ENCODE results near the gene CKAP4.
A peak's percentile ranks its signal among the peaks of the same experiment; 100 is the strongest.

The CKAP4 gene

DNA sequence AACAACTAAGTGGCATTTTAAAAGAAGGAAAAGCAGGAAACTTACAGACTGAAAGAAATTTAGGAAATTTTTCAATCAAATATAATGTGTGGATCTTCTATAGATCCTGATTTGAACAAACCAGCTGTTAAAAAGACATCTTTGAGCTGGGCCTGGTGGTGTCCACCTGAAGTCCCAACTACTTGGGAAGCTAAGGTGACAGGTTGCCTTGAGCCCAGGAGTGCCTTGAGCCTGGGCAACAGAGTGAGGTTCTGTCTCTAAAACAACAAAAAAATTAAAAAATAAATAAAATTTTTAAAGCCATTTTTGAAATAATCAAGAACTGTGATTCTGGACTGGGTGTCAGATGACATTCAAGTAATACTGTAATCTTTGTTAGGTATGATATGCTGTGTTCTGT lies 7.0 kb downstream of the CKAP4 start:
- DNase-seq (ENCODE audit: low read depth in 3 of 3), result no peak

DNA sequence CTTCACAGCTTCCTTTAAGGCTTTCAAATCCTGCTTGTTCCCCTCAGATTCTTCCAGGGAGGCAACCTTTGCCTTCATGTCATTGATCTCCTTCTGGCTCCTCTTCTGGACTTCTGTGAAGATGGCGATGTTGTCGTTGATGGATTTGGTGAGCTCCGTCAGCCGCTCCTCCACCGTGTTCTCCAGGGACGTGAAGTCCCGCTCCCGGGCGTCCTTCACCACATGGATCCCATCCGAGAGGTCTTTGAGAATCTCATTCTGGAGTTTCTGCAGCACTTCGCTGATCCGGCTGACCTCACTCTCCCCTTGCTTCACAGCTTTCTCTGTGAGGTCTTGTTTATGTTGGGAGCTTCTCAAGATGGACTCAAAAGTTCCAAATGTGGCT lies 7.9 kb downstream of the CKAP4 start:
- no peak for DNase-seq (ENCODE audit: low read depth in 3 of 3)

DNA sequence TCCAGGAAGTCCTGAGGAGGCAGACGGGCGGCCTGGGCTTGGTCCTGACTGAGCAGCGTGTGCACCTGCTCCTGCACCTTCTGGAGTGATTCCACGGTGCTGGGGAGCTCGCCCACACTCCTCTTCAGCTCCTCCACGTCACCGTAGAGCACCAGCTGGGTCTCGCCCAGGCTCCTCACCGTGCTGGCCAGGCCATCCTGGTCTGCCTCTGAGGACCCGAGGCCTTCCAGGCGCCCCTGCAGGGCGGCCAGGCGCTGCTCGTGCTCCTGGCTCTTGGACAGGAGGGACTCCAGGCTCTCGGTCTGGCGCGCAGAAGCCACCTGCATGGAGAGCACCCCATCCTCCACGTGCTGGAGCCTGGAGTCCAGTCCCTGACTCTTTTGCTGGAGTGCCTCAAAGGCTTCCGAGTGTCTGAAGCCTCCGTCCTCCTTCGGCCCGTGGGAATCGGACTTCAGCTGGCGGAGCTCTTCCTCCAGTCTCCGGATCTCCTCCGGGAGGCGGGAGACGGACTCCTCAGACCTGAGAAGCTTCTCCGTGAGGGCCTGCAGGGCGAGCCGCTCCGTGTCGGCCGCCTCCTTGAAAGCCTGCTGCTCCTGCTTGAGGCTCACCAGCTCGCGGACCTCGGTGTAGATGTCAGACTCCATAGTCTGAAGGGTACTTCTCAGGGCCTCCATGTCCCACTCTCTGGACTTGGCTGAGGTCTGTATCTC lies 8.4 kb downstream of the CKAP4 start:
- DNase-seq (ENCODE audit: low read depth in 3 of 3), result no peak

DNA sequence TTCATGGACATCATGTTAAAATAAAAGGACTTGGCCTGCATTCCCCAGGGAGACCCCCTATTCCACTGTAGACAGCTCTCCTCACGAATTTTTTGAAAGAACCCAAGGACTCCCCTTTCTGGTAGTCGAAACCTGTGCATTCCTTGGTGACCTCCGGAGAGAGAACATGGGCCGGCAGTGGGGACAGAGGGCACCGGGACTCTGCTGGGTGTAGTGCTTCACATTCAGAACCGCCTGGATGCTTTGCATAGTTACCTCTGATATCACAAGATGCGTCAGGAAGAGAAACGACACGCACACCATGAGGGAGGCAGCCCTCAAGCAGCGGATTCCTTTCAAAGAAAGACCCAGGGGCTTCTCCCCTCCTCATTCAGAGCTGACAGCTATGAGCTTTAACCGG lies 9.7 kb downstream of the CKAP4 start:
- no peak for DNase-seq (ENCODE audit: low read depth in 3 of 3)

DNA sequence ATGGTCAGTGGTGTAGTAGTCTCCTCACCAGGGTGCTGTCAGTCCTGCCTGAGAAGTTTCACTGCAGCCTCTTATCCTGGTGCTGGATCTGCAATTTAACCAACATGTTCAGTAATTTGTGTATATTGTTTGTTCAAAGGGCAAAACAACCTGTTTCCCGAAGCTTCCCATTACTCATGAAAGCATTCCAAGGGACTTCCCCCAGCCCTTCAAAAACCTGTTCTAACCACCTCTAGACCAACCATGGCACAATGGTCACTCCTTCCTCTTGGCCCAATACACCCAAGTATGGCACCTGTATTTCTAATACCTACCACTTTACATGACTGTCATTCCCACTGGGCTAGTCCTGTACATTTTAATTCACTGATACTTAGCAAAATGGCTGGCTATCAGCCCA lies 12.1 kb downstream of the CKAP4 start:
- no peak for DNase-seq (ENCODE audit: low read depth in 3 of 3)

DNA sequence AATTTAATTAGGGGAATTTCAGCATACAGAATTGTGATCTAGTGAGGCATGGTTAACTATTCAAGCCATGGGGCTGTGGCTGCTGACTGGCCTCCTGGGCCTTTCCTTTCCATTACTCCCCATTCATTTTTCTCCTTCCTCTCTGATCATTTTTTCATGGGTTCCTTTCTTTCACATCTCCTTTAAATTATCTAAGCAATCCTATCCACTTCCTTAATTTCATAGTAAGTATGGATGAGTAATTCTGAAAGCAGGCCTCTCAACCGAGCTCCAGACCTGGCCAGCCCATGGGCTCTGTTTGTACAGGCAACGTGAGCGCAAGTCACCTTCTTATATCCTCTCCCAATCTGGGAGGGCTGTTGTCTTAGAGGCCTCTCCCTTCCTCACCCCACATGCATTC lies 13.4 kb downstream of the CKAP4 start:
- DNase-seq (ENCODE audit: low read depth in 3 of 3), result no peak

DNA sequence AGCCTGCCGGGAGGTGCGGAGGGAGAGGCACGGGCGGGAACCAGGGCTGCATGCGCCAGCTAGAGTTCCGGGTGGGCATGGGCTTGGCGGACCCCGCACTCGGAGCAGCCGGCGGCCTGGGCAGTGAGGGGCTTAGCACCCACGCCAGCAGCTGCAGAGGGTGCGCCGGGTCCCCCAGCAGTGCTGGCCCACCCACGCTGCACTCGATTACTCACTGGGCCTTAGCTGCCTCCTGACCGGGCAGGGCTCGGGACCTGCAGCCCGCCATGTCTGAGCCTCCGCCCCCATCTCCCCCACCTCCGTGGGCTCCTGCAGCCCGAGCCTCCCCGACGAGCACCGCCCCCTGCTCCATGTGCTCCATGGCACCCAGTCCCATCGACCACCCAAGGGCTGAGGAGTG lies 14.8 kb downstream of the CKAP4 start:
- DNase-seq (ENCODE audit: low read depth in 3 of 3), result no peak

DNA sequence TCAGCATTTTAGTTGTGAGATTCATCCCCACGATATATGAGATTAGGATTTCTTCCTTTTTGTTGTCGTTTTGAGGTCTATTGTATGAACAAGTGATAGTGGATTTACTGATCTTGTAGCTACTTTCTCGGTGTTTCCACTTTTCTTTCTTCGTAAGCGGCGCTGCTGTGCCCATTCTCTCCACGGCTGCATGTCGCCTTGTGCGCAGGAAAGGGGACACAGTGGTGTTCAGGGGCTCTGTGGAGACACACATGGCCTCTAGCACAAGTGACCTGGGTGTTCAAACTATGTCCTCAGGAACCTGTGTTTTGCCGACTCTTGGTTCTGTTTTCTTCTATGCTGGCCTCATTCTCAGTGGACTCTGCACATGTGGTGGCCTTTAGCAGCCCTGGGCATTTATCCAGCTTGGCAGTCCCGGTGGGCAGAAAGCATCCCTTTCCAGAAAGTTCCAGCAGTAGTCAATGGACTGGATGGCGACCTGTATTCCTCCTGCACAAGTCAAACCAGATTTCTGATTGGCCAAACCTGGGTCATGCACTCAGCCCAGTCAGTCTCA lies 18.7 kb downstream of the CKAP4 start:
- no peak for DNase-seq (ENCODE audit: low read depth in 3 of 3)

DNA sequence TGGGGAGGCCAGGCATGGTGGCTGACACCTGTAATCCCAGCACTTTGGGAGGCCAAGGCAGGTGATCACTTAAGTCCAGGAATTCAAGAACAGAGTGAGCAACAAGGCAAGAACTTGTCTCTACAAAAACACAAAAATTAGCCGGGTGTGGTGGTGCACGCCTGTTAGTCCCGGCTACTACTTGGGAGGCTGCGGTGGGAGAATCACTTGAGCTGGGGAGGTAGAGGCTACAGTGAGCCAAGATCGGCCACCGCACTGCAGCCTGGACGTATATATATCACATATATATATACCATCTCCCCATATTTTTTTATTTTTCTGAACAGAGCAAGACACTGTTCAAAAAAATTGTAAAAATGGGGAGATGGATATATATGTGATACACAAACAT lies 19.5 kb downstream of the CKAP4 start:
- DNase-seq (ENCODE audit: low read depth in 3 of 3), result no peak

DNA sequence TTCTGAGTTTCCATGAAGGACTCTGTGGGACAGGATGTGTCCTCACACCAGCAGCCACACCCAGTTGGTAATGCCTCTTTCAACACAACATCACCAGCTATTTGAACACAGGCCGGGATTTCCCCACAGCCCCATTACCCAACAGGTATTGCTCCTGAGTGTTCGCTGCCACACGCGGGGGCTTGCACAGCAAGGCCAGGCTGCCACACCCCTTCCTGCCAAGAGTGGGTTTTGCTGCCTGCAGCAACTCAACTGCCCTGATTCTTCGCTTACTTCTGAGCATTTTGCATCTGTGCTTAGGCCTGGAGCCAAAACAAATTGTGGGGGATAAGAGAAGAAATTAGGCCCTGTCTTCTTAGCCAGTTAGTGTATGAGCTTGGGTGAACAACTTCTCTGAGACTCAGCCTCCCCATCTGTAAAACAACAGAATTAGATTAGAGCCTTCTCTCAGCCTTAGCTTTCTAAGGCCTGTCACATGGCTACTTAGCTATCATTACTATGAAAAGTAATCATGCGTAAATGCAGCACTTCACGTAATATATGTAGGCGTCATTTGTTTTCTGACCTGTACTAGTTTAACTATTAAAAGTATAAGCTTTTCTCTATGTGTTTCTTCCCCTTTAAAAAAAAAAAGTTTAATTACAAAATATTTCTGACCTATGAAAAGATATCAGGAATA lies 20.0 kb downstream of the CKAP4 start:
- DNase-seq (ENCODE audit: low read depth in 3 of 3), result peak in 2 of 3 experiments; percentile 39

DNA sequence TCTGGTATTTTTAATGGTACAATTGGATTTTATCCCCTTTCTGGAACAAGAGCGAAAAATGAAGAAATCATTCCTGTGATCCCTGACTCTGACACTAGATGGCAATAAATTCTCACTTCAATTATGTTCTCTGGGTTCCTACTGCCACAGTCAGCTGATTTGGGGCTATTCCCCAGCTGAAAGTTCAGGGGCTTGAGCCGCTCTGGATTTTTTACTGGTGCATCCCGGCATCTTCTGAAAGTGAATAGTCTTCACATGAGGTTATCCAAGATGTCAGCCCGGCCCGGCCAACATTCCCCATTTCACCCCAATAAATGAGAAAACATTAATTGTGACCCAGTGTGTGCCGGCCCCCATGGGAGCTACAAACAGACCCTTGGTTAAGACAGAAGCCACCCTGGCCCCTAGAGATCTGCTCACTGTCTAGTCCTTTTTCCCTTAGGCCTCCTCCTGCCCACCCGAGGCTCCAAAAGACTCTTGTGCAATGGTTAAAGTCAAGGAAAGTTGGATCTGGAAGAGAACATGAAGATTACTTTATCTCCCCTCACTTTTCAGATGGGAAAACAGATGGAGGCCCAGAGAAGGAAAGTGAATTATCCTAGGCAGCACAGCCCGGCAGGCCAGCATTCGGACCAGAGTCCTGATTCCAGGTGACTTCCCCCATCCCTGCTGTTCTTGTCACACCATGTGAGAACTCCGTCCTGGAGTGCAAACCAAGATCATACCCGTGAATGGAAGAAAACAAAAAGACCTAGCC lies 20.8 kb downstream of the CKAP4 start:
- DNase-seq (ENCODE audit: low read depth in 3 of 3), result no peak

DNA sequence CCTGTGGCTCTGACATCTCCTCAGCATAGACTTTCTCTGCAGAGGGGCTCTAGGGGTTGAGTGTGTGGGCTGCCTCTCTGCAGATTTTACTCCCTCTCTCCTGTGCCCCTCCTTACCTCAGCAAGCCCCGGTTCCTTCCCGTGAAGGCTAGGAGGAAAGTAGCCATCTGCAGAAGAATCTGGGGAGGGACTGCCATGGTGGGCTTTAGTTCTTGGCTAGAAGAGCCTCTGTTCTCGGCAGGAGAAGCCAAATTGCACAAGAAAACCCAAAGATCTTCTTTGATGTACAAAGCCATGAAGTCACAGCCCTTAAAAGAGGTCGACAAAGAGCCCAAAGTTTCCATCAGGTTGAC lies 23.5 kb downstream of the CKAP4 start:
- no peak for DNase-seq (ENCODE audit: low read depth in 3 of 3)

DNA sequence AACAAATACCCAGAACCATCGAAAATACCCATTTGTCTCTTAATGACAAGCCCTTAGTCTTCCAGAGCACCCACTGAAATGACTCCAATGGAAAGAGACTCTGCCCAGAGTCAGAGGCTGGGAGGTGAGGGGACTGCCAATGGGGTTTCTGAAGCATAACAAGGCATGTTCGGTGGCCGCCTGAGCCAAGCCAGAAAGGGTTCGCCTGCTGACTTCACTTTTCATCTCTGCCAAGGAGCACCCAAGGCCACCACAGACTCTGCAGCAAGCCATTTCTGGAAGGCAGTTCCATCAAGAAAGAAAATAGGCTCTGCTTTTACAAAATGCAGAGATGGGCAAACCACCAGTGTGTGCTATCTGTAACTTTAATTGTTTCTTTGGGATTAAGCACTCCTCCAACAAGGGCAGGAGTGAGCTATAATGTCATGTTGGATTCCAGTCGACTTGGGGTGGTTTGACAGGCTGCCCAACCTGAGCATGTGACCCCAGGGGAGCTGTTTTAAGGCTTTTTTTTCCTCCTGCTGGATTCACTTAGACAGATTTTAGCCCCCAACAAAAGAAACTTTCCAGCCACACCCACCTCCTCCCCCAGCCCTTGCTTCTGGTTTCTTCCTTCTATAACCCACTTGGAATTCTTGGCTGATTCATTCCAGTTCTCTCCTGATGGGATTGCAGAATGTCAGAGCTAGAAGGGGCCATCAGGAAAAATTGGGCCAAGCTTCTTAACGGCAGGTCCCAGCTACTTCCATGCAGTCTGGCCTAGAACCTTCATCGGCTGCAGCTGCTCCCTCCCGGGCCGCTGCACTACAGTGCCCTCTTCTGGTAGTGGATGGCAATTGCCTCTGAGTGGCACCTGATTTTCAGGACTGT lies 24.1 kb downstream of the CKAP4 start:
- DNase-seq (ENCODE audit: low read depth in 3 of 3), result peak in 2 of 3 experiments; percentile 42 to 58

DNA sequence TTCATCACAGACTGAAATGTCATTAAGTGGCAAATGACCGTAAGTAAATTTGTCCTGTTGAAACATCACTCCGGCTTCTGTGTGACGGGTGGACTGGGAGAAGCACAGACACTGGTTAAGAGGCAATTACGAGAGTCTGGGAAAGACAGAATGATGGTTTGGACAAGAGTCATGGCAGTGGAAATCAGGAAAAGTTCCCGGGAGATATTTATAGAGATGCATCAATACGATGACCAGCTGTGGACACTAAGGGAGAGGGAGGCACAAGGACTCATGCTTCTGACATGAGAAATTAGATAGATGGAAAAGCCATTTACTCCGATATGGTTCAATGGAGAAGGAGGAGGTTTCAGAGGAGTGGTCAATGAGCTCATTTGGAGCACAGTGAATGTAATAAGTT lies 27.3 kb downstream of the CKAP4 start:
- no peak for DNase-seq (ENCODE audit: low read depth in 3 of 3)

DNA sequence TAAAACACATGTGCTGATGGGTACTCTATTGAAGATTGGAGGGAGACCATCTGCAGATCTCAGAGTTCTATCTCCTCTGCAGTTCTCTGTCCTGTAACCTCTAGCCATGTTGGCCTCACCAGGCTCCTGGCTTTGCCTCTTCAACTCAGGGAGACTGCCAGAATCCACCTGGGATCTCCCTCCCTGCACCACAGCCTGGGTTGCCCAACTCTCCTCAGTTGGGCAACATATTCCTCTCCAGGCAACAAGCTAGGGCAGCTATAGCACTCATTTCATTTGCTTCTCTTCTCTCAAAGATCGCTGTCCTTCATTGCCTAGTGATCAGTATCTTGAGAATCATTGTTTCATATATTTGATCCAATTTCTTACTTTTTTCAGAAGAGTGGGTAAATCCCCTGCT lies 28.8 kb downstream of the CKAP4 start:
- no peak for DNase-seq (ENCODE audit: low read depth in 3 of 3)

DNA sequence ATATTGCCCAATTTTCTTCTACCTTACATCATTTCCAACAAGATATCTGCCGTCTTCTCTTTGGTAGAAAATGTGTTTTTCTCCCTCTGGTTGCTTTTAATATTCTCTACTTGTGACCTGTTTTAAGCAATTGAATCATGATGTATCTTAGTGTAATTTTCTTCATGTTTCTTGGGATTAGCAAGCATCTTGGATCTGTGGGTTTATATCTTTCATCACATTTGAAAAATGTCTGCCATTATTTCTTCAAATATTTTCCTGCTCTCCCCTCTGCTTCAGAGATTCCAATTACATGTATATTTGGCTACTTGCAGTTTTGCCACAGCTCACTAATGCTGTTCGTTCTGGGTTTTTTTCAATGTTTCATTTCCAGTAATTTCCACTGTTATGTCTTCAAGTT lies 30.1 kb downstream of the CKAP4 start:
- DNase-seq (ENCODE audit: low read depth in 3 of 3), result no peak

DNA sequence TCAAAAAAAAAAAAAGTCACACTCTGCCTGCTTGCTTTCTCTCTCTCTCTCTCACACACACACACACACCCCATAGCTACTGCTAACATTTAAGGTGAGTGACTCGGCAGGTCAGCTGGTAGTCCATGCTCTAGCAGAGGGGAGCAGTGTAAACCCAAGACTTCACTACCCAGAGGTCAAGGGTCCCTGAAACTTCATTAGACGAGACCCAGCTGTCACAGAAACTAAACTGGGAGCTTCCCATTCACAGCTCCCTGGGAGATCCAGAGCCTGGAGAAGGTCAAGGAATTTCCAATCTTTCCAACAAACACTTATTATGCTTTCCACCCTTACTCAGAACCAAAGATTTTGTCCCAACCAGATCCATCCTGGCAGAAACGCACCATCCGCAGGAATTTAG lies 33.2 kb downstream of the CKAP4 start:
- DNase-seq (ENCODE audit: low read depth in 3 of 3), result no peak

DNA sequence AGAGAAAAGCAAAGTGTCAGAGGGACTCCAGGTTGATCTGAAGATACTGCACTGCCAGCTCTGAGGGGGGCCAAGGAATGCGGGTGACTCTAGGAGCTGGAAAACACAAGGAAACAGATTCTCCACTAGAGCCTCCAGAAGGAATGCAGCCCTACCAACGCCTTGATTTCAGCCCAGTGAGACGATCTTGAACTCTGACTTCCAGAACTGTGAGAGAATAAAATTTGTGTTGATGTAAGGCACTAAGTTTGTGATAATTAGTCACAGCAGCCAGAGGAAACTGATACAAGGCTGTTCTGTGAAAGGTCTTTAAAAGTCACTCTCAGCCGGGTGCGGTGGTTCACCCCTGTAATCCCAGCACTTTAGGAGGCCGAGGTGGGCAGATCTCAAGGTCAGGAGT lies 34.2 kb downstream of the CKAP4 start:
- DNase-seq (ENCODE audit: low read depth in 3 of 3), result no peak

DNA sequence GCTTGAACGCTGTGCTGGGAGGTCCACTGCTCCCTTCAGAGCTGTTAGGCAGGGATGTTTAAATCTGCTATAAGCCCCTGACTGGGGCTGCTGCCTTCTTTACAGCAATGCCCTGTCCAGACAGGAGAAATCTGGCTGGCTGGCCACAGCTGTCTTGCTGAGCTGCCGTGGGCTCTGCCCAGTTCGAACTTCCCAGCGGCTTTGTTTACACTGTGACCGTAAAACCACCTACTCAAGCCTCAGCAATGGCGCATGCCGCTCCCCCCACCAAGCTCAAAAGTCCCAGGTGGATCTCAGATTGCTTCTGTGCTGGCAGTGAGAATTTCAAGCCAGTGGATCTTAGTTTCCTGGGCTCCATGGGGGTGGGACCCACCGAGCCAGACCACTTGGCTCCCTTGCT lies 35.8 kb downstream of the CKAP4 start:
- no peak for DNase-seq (ENCODE audit: low read depth in 3 of 3)

DNA sequence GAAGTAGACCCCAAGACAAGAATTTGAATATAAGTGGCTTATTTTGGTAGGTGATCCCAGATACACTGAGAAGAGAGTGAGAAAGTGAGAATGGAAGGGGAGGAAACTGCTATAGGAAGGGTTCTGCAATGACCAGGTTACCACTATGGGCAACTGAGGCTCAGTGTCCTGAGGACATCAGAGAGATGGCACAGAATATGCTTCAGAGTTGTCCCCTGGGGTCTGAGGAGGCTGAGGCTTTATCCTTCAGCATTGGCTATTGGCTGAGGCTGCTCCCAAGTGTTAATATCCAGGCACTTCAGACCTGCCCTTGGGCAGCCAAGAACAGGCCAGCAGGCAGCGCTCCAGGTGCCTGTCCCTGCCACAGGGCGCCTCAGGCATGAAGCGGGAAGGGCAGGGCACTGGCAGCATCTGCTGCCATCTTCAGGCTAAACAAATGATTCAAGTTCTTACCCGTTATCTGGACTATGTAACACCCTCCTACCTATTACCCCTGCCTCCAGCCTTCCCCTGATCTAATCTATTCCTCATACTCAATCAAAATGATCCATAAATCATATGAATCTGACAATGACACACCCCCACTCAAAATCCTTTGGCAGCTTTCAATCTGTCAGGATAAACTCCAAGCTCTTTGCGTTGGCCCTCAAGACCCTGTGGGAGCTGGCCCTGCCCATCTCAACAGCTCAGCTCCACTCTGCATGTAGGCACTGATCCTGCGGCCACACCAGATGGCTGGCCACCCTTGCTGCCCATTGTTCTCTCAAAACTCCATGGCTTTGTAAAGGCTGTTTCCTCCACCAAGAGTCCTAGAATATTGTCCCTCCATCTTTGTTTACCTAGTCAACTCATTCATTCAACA lies 42.4 kb downstream of the CKAP4 start:
- no peak for DNase-seq (ENCODE audit: low read depth in 3 of 3)

DNA sequence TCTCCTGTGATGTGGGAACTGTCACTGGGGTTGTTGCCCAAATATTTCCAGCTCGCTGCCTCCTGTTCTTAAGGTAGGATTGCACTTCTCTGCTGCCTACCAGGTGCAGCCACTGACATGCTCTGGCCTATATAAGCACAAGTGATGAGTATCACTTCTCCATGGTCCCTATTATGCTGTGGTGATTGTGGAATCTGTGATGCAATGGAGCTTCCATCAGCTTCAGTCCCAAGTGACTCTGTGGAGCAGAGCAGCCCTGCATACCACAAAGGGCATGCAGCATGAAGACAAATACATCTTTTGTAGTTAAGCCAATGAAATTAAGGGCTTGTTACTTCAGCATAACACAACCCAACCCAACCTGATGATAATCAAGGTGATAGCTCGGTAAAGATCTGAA lies 43.5 kb downstream of the CKAP4 start:
- no peak for DNase-seq (ENCODE audit: low read depth in 3 of 3)

Data from stimulated activated CD4-positive, alpha-beta T cell treated with anti-CD3 and anti-CD28 coated beads, TNF-alpha, amount 100 ng/mL, for 4 hours (primary cell).